NCI-H1105 treated with DMSO at 0.1 percent for 48 hours (cell line): ENCODE results near the gene GRIA2.

Source experiments
- DNase-seq: peaks from one replicate; lab custom pipeline; 2025; lab: John Stamatoyannopoulos, UW

Gene GRIA2

DNA sequence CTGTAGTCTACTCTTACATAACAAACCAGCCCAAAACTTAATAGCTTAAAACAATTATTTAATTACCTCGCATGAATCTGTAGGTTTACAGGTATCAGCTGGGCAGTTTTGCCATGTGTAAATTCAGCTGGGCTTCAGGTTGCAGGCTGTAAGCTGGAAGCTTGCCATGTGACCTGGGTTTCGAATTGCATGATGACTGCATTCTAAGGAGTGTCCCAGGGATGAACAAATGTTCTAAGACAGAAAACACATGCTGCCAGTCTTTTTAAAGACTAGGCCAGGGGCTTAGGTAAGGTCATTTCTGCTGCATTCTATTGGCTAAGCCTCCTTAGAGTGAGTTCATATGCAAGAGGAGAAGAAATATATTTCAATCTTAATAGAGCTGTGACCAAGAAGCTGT lies 44.8 kb downstream of the GRIA2 start:
- DNase-seq = peak; percentile 29

DNA sequence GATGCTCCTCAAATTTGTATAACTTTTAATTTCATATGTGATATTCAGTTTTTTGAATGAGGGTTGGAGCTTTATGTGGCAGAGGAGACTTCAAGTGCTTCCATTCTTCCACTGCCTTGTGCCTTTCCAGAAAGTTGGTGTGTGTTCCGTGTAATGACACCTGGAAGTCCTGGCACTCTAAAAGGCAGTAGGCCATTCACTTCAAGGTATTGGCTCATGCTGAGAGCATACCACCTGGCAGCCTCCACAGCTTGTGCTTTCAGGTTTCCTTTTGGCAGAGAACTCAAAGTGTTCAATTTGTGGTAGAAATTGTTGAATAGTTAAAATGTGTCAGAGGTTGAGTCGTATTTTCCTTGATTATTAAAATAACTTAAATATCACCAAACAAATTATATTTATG lies 49.6 kb downstream of the GRIA2 start:
- DNase-seq = peak; percentile 20

- no peak for DNase-seq
Measured at GRCh38 chr4:157270552-157270951, 50.0 kb downstream of the GRIA2 start.

DNA sequence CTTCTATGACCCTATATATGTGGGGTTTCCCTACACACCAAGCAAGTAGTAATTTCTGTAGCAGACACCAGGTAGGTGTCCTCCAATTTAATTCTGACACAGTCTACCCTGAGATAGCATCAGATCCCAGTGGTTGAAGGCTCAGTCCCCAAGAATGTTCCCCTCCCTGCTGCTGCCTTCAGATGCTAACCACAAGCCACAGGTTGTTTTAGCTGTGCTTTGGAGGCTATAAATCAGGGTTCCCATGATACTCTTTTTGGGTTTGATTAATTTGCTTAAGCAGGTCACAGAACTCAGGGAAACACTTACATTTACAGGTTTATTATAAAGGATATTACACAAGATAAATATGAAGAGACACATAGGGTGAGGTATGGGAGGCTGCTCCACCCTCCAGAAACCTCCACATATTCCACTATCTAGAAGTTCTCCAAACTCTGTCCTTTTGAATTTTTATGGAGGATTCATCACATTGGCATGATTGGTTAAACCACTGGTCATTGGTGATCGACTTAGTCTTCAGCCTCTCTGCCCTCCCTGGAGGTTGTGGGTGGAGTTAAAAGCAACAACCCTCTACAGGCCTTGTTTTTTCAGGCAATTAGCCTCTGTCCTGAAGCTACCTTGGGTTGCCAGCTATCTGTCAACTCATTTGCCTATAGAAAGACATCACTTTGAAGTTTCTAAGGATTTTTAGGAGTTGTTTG lies 50.8 kb downstream of the GRIA2 start:
- no peak for DNase-seq

GRCh38 chr4:157280673-157281072 lies 60.1 kb downstream of the GRIA2 start:
- no peak for DNase-seq

GRCh38 chr4:157282019-157282418 lies 61.5 kb downstream of the GRIA2 start:
- no peak for DNase-seq

DNA sequence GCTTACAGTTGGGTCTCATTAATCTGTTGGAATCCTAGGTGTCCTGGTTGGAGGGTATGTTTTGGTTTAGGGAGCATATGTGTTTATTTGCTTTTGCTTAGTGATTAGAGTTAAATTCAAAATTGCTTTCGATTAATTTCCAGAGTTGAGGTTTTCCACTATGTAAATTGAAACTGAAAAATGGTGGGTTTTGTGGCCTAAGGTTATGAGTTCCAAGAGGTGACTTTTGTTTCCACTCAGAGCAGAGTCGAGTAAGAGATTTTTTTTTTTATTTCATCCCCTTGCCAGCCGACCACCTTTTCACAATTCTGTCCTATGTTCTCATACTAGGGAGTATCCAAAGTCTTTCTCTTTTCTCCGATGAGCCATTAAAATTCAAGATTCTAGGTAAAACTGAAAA lies 66.9 kb downstream of the GRIA2 start:
- no peak for DNase-seq

DNA sequence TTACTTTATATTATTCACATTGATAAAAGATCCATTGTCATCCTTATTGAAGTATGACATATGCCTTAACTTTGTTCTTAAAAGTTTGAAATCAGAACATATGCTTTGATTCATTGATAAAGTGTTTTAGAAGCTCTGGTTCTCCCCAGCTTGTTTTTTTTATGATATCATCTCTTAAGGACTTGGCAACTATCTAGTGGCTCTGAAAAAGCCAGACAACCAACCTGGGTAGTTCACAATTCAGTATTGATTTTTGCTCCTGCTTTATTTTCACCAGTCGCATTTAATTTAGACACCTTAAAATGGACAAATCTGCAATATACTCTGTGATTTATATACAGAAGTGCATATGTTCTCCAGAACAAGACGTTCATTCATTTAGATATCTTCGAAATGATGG lies 70.1 kb downstream of the GRIA2 start:
- DNase-seq = no peak

DNA sequence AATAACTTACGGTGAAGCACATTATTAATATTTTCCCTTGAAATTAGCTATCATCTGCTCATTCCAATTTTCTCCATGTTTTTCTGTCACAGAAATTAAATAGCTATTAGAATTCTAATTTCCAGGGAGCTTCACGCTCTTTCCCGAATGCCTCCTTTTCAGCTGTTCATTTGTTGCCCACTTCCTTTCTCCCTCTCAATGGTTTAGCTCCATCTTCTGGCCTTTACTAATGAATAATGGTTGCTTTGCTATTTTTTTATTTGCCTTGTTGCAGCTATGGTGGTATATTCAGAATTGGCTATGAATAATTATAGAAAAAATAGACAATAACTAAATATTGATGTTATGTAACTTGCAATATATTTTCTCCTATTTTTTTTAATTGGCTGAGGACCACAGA lies 70.5 kb downstream of the GRIA2 start:
- DNase-seq = no peak

- no peak for DNase-seq
Measured at GRCh38 chr4:157293673-157294072, 73.1 kb downstream of the GRIA2 start.

- no peak for DNase-seq
Measured at GRCh38 chr4:157294575-157294974, 74.0 kb downstream of the GRIA2 start.

DNA sequence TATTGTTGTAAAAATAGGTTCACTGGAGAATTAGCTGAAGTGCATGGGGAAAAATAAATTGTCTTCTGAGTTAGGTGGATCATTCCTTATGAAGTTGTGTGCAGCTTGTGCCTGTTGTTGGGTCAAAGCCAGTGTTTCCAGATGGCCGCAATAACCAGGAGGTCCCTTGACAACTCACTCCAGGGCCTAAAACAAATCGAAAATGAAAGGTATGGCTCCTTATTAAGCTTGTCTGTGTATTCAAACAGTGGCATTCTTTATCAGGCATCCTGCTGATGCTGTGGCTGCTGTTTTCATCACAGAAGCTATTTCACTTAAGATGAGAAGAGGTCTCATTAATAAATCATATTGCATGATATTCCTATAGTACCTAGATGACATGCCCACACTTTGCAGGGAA lies 80.2 kb downstream of the GRIA2 start:
- DNase-seq = no peak

DNA sequence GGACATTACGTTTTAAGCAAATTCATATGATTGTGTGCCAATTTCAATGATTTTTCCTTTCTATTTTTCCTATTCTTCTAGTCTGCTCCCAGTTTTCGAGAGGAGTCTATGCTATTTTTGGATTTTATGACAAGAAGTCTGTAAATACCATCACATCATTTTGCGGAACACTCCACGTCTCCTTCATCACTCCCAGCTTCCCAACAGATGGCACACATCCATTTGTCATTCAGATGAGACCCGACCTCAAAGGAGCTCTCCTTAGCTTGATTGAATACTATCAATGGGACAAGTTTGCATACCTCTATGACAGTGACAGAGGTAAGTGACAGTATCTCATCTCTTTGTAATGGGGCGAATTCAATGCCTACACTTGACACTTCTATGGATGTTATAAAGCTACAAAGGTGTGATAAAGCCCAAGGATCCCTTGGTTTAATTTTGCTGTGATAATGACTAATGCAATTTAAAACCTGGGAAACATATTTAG lies 83.0 kb downstream of the GRIA2 start:
- DNase-seq = no peak

GRCh38 chr4:157304769-157305168 lies 84.2 kb downstream of the GRIA2 start:
- DNase-seq = no peak

GRCh38 chr4:157312702-157313101 lies 92.2 kb downstream of the GRIA2 start:
- no peak for DNase-seq

- DNase-seq = no peak
Measured at GRCh38 chr4:157314906-157315305, 94.4 kb downstream of the GRIA2 start.

GRCh38 chr4:157315968-157316367 lies 95.4 kb downstream of the GRIA2 start:
- DNase-seq = no peak

DNA sequence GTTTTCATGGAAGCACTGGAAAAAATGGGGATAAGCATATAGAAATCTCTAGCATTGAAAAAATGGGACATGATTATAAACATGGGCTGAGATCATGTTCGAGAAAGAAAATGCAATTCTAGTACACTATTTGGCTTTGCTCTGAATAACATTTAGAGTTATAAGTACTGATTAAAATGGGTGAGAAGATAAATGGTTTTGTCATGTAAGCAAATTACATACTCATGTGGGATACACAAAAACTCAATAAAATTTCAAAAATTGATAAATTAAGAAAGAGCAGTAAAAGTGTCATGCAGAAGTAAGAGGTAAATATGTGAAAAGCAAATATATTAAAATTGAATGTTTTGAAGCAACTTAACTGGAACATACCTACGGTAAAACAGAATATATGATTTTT lies 99.6 kb downstream of the GRIA2 start:
- DNase-seq = no peak

DNA sequence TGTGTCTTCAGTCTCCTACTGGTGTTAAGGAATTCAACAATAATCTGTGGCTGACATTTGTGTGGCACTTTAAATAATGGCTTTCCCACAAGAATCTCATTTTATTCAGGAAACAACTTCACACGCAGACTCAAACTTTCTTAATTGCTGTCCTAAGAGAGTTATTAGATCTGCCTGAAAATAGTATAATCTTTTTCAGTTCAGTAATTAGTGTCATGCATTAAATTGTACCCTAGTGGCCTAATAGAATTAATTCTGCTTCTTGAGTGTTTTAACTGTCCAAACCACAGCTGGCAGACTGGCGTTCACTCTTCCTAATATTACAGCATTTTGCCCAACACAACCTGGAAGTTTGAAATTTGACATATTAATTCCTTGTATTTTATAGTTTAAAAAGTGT lies 107.1 kb downstream of the GRIA2 start:
- DNase-seq = no peak

- no peak for DNase-seq
Measured at GRCh38 chr4:157357887-157358286, 137.4 kb downstream of the GRIA2 start.

DNA sequence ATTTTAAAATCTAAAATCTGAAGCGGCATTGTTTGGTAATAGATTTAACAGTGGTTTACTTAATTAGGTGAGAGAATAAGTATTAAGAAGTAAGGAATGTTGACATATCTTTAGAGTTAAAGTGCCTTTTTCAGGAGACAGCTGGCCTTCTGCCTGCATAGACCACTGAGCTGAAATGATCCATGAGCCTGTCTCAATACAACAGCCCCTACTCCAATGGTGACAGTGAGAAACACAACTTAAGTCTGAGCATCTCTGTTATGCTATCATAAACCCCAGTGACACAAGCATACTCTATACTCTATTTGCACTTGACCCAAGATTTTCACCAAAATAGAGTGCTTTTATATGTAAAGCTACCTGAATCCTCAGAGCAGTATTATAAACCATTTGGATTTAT lies 137.9 kb downstream of the GRIA2 start:
- DNase-seq = no peak

DNA sequence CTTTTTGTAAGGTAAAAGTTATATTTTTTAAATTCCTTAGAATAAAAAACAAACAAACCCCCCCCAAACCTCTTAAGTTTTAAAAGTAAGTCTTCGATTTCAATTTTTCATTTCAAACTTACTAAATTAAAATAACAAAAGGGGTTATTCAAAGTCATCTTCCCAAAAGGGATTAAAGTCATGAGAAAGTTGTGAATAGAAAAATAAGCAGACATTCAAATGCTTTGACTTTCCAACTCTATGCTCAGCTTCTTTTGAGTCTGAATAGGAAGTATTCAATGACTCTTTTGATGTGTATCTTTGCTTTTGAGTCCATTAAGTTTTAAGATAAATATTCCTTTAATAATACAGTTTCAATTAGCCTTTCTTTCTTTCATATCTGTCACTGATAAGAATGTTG lies 138.3 kb downstream of the GRIA2 start:
- DNase-seq = no peak

- no peak for DNase-seq
Measured at GRCh38 chr4:157363360-157363759, 142.8 kb downstream of the GRIA2 start.

GRCh38 chr4:157372154-157372553 lies 151.6 kb downstream of the GRIA2 start:
- no peak for DNase-seq
